Progenitor cell of endocrine pancreas (in vitro differentiated cells): ENCODE data around the gene BHLHE41. TPM values are rescaled to one million over a fixed set of nuclear protein-coding genes. Genes with fewer than 3 reads are reported as not detected.

Experiments used
- DNase-seq: peaks from one replicate; pipeline ENCODE4 v3.0.0; 2021; ENCODE audit warnings: low spot score; ENCODE audit not compliant: unreplicated experiment
- H3K27ac Mint-ChIP-seq: 2 replicates; pipeline ENCODE4 v1.8.0; 2021; ENCODE audit warnings: mild to moderate bottlenecking, moderate library complexity, mixed read lengths
- H3K27me3 Mint-ChIP-seq: 2 replicates; pipeline ENCODE4 v1.8.0; 2021; ENCODE audit warnings: mixed read lengths
- H3K36me3 Mint-ChIP-seq: 2 replicates; pipeline ENCODE4 v1.8.0; 2022; ENCODE audit warnings: mixed read lengths; ENCODE audit not compliant: insufficient read depth
- H3K4me1 Mint-ChIP-seq: 2 replicates; pipeline ENCODE4 v1.8.0; 2021; ENCODE audit warnings: low read depth, mixed read lengths
- H3K4me3 Mint-ChIP-seq: 2 replicates; pipeline ENCODE4 v1.8.0; 2021; ENCODE audit warnings: low read depth, mild to moderate bottlenecking, moderate library complexity, mixed read lengths
- H3K9me3 Mint-ChIP-seq: 2 replicates; pipeline ENCODE4 v1.8.0; 2021; ENCODE audit warnings: low read depth, mixed read lengths
- total RNA-seq: library from RNA; stranded (reverse); gene quantifications from 2 replicates; pipeline ENCODE4 v1.2.1, GENCODE V29; 2021
- TF ChIP-seq, protein P1 (sequence below): fragments of 200-600 bp; sonication (generic); IDR thresholded peaks from one replicate; pipeline ENCODE4 v1.5.0; 2021; ENCODE audit warnings: antibody characterized with exemption, mild to moderate bottlenecking; ENCODE audit not compliant: unreplicated experiment

BHLHE41 gene
- total RNA-seq, 1 donor from 2014 or later: 0.46 TPM

DNA sequence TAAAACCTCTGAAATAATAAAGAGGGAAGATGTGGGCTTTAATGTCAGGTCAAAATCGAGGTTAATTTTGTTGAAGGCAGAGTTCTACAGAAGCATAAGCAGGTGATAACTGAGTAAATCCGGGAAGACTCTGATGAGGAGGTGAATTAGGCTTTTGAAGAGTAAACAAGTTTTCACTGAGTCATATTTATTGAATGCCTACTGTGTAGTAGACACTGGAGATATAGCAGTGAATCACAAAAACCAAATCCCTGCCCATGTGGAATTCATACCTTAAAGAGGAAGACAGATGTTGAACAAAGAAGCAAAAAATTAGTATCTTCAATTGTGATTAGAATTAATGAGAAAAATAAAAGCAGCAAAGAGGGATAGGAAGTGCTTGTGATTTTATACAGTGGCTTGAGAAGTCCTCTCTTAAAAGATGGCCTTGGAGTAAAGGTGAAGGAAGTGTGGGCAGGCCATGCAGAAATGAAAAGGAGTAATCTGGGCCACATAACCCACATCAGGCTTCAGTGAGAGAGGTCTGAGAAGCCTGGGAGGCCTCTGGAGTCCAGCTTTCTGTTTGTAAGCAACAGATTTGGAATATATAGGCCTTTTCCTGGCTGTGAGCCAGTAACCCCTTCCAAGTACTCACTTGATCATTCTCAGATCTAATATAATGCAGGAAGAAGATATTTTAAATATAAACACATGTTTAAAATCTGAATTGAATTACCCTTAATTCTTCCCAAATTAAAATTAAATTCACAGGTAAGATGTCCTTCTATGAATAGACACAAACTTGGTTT, 46.7 kb downstream of the BHLHE41 start:
- Mint-ChIP-seq H3K27ac (no peak overlapping the region), H3K27me3 (no peaks in the 10 kb centered on the region), H3K36me3 (peaks cover 10% of the 10 kb centered on the region), H3K9me3 (peaks cover 13% of the 10 kb centered on the region), H3K4me3 (no peak overlapping the region), H3K4me1 (no peaks in the 10 kb centered on the region)
- TF ChIP-seq, protein P1, sequence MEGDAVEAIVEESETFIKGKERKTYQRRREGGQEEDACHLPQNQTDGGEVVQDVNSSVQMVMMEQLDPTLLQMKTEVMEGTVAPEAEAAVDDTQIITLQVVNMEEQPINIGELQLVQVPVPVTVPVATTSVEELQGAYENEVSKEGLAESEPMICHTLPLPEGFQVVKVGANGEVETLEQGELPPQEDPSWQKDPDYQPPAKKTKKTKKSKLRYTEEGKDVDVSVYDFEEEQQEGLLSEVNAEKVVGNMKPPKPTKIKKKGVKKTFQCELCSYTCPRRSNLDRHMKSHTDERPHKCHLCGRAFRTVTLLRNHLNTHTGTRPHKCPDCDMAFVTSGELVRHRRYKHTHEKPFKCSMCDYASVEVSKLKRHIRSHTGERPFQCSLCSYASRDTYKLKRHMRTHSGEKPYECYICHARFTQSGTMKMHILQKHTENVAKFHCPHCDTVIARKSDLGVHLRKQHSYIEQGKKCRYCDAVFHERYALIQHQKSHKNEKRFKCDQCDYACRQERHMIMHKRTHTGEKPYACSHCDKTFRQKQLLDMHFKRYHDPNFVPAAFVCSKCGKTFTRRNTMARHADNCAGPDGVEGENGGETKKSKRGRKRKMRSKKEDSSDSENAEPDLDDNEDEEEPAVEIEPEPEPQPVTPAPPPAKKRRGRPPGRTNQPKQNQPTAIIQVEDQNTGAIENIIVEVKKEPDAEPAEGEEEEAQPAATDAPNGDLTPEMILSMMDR: no peak
- no peak for DNase-seq

Other genes starting within 250 kb of the BHLHE41 start
- gene RASSF8, start 166.4 kb downstream of the BHLHE41 start, total RNA-seq: 36.9 and 38.8 TPM in 2 replicates
- 2.1 and 2.8 TPM in 2 replicates for gene SSPN, start 70.5 kb upstream of the BHLHE41 start, total RNA-seq